ENCODE results near the gene CAPN14. TPM values are rescaled to one million over a fixed set of nuclear protein-coding genes. Genes with fewer than 3 reads are reported as not detected.

Gene CAPN14
- total and polyA plus RNA-seq, 2 of the 4 experiments (the other 2 are of a cell fraction) = under 0.01 to 0.09 TPM

DNA sequence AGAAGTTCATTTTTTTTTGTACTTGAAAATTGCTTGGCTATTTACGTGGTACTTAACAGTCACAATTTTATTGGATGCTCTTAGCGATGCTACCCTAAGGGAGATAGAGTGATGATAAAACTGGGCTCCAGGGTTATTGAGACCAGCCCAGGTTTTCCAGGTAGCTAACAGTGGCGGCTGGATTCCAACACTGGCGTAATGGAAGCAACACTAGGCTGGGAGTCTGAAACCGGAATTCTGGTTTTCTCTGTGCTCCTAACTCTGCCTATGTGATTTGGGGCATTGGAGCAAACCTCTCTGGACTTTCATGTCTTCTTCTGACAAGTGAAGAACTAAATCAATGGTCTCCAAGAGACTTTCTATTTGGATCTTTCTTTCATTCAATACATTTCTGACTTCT is 69.7 kb downstream of the CAPN14 start:
- ATAC-seq (ENCODE audit: low read depth) (no peak), DNase-seq (no peak)
- H2AK9ac ChIP-seq (replicated peaks; ENCODE audit: low read depth, low read length, poor library complexity) = no peak overlapping the region
- H3K56ac ChIP-seq (ENCODE audit: extremely low read depth, insufficient read depth, low read length) = no peak overlapping the region
- in situ Hi-C loops (cut with MboI; ENCODE audit: low sequenced_read_pairs) (no loop called here), dilution Hi-C loops (cut with HindIII; ENCODE audit: low sequenced_read_pairs, unreplicated experiment) (no loop called here), intact Hi-C loops (cut with micrococcal nuclease) (no loop called here)
- H3K4me3 ChIP-seq (ENCODE audit: insufficient read depth, low read depth, low read length) = no peak overlapping the region
- no peak overlapping the region for H2AK5ac ChIP-seq (ENCODE audit: low read depth, low read length)
- H2AFZ ChIP-seq (replicated peaks; ENCODE audit: low read length, poor library complexity) = no peak overlapping the region
- H3K14ac ChIP-seq (replicated peaks; ENCODE audit: low read depth, low read length) = no peak overlapping the region
- no peak overlapping the region for H2BK15ac ChIP-seq (ENCODE audit: low read depth, low read length)
- POLR2A ChIA-PET (ENCODE audit: unreplicated experiment) = no interaction called here
- no peak overlapping the region for H3K9ac ChIP-seq (ENCODE audit: low read depth, low read length)
- H3K79me1 ChIP-seq (ENCODE audit: low read depth in 1 of 2, low read length in 2 of 2) = no peaks in the 10 kb centered on the region
- H3K23ac ChIP-seq (ENCODE audit: low read depth, low read length) = no peak overlapping the region
- BruUV-seq (replicated peaks) = no TSS peak
- H3K27me3 ChIP-seq (ENCODE audit: control insufficient read depth, insufficient read depth, low read length) = peaks cover 8% of the 10 kb centered on the region
- no peaks in the 10 kb centered on the region for H3K4me1 ChIP-seq (ENCODE audit: control insufficient read depth, insufficient read depth, low read length)
- TF ChIP-seq NFE2L2 (IDR thresholded peaks at IDR 0.05; ENCODE audit: low read depth, low read length) (no peak), CHD1 (IDR thresholded peaks at IDR 0.05; ENCODE audit: low read depth, low read length) (no peak), FOS (IDR thresholded peaks at IDR 0.05; ENCODE audit: low read depth, low read length) (no peak), USF2 (IDR thresholded peaks at IDR 0.05; ENCODE audit: low read depth, low read length) (no peak), RAD21 (IDR thresholded peaks at IDR 0.05; ENCODE audit: low read length) (no peak), MAFK (IDR thresholded peaks at IDR 0.05; ENCODE audit: low read depth, low read length) (no peak), MXI1 (IDR thresholded peaks at IDR 0.05; ENCODE audit: borderline replicate concordance, low read depth, low read length) (no peak), SMC3 (IDR thresholded peaks at IDR 0.05; ENCODE audit: low read depth, low read length) (no peak), RFX5 (IDR thresholded peaks at IDR 0.05; ENCODE audit: low read depth, low read length) (no peak), RCOR1 (IDR thresholded peaks at IDR 0.05; ENCODE audit: insufficient replicate concordance, low read length) (no peak), MAZ (IDR thresholded peaks at IDR 0.05; ENCODE audit: borderline replicate concordance, low read depth, low read length) (no peak), ELK1 (IDR thresholded peaks at IDR 0.05; ENCODE audit: borderline replicate concordance, low read depth, low read length) (no peak), BHLHE40 (IDR thresholded peaks at IDR 0.05; ENCODE audit: low read depth, low read length) (no peak), POLR2A (IDR thresholded peaks at IDR 0.05; ENCODE audit: low read depth, low read length) (no peak), CEBPB (IDR thresholded peaks at IDR 0.05; ENCODE audit: low read depth, low read length) (no peak), CTCF (conservative IDR thresholded peaks at IDR 0.05; ENCODE audit: low read depth, low read length) (no peak)
- no peak overlapping the region for H3K4ac ChIP-seq (ENCODE audit: low read depth, low read length)
- H3K27ac ChIP-seq (ENCODE audit: insufficient read depth, low read length) = no peak overlapping the region
- no peak overlapping the region for H2BK120ac ChIP-seq (ENCODE audit: low read depth, low read length)
- no peak overlapping the region for H3K4me2 ChIP-seq (ENCODE audit: low read depth, low read length)
- no peak overlapping the region for H4K5ac ChIP-seq (ENCODE audit: low read depth, low read length)
- WGBS, 2 experiments (ENCODE audit: extremely low coverage in 2 of 2, insufficient read length in 1 of 2) = 90% methylated on average over 3 of the region's 5 CpGs; no CpG with 5 or more reads in 1 of the 2 experiments
- H3K9me1 ChIP-seq (ENCODE audit: insufficient read depth, low read length) = no peaks in the 10 kb centered on the region
- CTCF ChIA-PET = no interaction called here
- no peak overlapping the region for H4K8ac ChIP-seq (ENCODE audit: low read depth in 2 of 2, low read length in 2 of 2)
- no peak overlapping the region for H2BK5ac ChIP-seq (ENCODE audit: low read depth, low read length, poor library complexity, severe bottlenecking)
- no peak overlapping the region for H3K18ac ChIP-seq (ENCODE audit: low read depth, low read length)
- H4K20me1 ChIP-seq (ENCODE audit: insufficient read depth, low read length) = no peaks in the 10 kb centered on the region
- H2BK20ac ChIP-seq (ENCODE audit: low read depth, low read length) = no peak overlapping the region
- H3K36me3 ChIP-seq (ENCODE audit: control insufficient read depth, insufficient read depth, low read length) = no peaks in the 10 kb centered on the region
- H3K9me3 ChIP-seq (ENCODE audit: control insufficient read depth, insufficient read depth, low read length) = no peaks in the 10 kb centered on the region
- no peak overlapping the region for H4K91ac ChIP-seq (ENCODE audit: insufficient read depth, low read depth, low read length)
